Breast epithelium (tissue), 3 donors: ENCODE data around the gene SAYSD1.

Experiments used
- POLR2A ChIP-seq: fragments of 450-650 bp; IDR thresholded peaks from one replicate; pipeline ENCODE4 v1.6.1; 2016; ENCODE audit warnings: antibody characterized with exemption, mild to moderate bottlenecking, moderate library complexity
- POLR2AphosphoS5 ChIP-seq, 3 donors: sonication (generic); formaldehyde crosslinking; IDR thresholded peaks; one replicate each; pipeline ENCODE4 v1.6.1; 2017; ENCODE audit warnings: antibody characterized with exemption in 3 of 3
- TF ChIP-seq, protein P1 (sequence below), 3 donors: fragments of 450-650 bp; IDR thresholded peaks; one replicate each; pipeline ENCODE4 v1.5.1; 2016 to 2017; ENCODE audit warnings: antibody characterized with exemption in 3 of 3, mild to moderate bottlenecking in 3 of 3, moderate library complexity in 3 of 3

DNA sequence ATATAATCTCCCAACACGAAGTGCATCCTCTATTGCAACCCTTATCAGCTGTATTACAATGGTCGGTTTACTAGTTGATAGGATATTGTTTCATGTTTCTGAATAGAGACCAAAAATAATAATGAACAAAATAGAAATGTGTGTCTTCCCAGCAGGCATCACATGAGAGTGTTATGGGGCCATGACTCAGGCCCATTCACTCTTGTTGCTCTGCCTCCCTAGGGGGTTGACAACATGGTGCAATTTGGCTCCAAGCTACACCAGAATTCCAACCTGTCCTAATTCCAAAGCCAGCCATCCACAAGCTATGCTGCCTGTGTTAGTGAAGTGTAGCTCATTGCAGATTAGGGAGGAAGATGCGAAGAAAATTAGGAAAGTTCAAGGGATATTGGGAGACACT lies 13.1 kb upstream of the SAYSD1 start:
- TF ChIP-seq, protein P1, sequence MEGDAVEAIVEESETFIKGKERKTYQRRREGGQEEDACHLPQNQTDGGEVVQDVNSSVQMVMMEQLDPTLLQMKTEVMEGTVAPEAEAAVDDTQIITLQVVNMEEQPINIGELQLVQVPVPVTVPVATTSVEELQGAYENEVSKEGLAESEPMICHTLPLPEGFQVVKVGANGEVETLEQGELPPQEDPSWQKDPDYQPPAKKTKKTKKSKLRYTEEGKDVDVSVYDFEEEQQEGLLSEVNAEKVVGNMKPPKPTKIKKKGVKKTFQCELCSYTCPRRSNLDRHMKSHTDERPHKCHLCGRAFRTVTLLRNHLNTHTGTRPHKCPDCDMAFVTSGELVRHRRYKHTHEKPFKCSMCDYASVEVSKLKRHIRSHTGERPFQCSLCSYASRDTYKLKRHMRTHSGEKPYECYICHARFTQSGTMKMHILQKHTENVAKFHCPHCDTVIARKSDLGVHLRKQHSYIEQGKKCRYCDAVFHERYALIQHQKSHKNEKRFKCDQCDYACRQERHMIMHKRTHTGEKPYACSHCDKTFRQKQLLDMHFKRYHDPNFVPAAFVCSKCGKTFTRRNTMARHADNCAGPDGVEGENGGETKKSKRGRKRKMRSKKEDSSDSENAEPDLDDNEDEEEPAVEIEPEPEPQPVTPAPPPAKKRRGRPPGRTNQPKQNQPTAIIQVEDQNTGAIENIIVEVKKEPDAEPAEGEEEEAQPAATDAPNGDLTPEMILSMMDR (IDR thresholded peaks at IDR 0.05), result no peak
- TF ChIP-seq POLR2A (no peak), POLR2AphosphoS5 (IDR thresholded peaks at IDR 0.05) (no peak)
